HG03108 (cell line): ENCODE measurements around the gene ATG4B.

Experiments
- ATAC-seq: cut with Tn5 transposase; IDR thresholded peaks from one replicate; pipeline ENCODE4 v1.9.1; 2021; ENCODE audit warnings: moderate library complexity; ENCODE audit not compliant: unreplicated experiment

Gene ATG4B

DNA sequence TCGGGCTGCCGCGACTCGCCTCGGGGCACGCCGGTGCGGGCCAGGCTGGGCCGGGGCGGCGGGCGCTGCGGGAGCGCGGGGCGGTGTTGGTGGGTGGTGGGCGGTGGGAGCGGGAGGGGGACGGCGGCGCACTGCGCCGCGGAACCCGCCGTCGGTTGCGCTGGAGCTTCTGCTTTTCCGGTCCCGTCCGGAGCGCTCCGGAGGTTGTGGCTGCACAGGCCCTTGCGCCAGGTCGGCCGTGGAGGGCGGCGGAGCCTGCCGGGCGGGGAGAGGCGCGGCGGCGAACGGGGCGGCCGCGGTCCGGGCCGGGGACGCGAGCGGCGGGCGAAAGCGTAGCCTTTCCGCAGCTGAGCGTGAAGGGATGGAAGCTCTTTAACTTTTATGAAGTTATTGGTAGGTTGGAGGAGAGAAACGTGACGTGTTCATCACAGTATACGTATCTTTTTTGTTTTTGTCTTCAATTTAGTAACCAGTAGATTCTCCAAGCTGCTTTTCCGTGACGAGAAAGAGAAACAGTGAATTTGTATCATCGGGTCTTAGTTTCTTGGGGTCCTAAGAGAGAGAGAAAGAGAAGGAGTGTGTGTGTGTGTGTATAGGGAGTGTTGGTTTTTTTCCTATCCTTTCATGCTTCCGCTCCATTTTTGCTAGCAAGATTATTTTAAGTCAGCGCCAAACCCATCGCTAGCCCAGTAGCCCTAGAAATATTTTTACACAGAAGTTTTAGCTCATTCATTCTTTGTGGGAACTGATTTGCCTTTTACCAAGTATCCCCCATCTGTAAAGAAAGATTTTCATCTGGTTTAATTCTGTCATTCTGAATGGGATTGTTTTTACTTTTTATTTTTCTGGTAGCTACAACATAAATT, 535 bp downstream of the ATG4B start:
- peak; percentile 4 for ATAC-seq

DNA sequence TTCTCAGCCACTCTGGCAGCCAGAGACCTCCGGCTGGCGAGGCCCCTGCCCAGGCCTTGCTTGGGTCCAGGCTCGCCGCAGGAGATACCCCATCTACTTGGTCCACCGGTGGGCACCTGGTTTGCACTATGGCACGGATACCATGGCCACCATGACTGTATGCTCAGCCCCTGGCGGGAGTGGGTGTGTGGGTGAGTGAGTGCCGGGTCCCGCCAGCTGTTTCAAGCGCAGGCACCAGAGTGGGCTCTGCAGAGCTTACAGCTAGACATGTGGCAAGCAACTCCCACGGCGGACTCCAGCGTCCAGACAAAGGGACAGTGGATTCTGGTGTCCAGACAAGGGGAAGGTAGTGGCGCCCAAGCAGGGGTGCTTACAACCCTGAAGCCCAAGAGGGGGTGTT, 1.4 kb downstream of the ATG4B start:
- ATAC-seq = no peak

DNA sequence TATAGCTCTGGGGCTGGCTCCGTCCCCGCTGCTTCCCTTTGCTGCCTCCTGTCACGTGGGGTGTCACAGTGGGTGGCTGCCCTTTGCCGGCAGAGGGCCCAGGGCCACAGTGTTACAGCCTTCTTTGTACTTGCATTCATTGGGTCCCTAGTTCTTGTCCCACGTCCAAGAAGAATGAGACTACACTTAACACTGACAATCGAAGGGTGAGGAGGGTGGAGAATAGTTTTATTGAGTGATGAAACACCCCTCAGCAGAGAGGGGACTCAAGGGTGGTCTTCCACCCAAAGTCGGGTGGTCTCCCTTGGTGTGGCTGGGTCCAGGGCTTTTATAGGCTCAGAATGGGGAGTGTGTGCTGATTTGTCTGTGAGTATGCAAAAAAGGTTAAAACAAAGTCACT, 1.9 kb downstream of the ATG4B start:
- no peak for ATAC-seq

DNA sequence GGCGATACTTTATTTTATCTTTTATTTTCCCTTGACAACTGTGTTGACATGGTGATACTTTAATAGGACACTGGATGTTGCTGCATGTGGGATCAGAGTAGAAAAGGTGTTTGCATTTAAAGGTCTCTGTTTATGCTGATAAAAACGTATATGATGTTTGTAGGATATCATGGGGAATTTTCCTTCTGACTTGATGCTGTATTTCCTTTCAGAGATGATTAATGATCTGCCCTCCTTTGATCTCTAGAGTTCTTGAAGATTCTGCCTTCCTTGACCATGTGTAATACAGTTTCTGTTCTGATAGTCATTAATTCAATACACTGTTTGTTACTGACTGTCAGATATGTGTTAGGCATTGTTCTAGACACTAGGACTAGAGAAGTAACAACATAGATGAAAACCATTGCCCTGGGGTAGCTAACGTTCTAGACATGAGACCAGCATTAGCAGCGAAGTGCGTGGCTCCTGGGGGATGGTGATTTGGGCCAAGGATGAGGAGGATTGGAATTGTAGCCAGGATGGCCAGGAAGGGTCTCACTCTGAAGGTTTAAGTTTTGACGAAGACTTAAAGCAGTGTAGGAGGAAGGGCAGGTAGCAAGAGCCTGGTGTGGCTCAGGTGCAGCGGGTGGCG, 2.8 kb downstream of the ATG4B start:
- no peak for ATAC-seq

DNA sequence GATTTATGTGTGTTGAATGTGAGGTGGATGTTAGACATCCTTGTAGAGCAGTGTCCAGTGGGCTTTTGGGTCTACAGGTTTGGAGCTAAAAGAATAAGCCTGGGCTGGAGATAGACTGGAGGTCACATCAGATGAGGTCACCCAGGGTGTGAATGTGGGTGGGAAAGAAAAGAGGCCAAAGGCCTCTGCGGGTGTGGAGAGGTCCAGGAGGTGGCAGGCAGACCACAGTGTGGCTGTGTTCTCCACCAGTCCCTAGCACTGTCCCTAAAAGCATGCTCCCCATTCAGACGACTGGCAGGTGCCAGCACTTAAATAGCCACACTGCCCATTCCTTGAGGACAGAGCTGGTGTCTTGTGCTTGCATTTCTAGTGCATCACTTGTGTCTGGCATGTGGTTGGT, 4.1 kb downstream of the ATG4B start:
- ATAC-seq = no peak

DNA sequence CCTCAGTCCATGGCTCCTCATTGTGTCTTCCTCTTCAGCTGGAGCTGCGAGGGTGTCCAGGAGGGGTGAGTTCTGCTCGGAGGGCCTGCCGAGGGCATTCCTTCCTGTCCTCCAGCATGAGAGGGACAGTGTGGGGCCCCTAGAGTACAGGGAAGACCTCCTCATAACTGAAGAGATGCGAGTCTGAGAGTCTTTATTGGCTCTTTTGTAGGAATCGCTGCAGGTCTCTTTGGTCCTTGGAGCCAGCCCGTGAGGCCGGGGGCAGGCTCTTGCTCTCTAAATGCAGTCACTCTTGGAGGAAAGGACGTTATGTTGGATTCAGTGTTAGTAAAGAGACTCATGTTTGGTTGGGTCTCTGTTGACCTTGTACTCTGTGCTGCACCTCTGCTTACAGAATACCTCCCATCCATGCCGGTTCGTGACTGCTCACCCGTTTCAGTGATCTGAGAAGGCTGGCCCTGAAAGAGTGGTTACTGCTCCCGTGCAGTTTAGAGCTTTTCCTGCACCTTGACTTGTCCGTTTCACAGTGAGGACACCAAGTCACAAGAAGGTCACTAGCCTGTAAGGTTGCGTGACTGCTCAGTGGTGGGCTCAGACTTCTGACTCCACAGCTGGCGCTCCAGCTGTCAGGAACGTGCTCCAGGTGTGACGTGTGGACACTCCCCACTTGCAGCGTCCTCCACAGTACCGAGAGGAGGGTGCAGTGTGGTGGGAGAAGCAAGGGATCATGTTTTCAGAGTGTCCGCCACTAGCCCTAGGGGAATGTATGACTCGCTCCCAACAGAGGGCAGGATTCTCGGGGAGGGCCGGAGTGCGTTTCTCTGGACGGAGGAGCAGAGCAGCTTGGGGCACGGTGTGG, 7.8 kb downstream of the ATG4B start:
- ATAC-seq = no peak

DNA sequence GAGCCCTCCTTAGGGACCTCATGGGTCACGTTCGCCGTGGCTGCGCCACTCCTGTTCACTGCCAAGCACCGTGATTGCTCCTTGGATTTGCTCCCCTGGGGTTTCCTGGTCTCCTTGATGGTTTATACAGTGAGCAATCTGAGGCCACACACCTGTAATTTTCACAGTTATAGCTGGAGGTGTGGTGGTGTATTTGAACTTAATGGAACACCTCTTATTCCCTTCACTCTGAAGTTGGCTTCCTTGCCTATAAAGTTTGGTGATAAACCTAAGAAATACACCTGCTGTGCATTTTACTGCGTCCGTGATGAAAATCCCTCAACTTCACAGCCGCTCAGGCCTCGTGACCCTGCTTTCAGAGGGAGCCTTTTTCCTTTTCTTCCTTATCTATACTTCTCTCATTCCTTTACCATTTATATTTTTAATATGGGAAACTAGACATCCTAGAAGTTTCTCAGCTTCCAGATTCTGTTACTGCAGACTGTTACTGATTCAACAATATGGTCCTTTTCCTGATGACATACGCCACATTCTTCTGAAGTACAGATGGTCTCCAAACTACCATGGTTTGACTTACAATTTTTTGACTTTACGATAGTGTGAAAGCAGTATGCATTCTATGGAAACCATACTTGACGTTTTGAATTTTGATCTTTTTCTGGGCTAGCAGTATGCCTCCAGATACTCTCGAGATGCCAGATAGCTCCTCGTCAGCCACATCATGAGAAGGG, 8.6 kb downstream of the ATG4B start:
- no peak for ATAC-seq

DNA sequence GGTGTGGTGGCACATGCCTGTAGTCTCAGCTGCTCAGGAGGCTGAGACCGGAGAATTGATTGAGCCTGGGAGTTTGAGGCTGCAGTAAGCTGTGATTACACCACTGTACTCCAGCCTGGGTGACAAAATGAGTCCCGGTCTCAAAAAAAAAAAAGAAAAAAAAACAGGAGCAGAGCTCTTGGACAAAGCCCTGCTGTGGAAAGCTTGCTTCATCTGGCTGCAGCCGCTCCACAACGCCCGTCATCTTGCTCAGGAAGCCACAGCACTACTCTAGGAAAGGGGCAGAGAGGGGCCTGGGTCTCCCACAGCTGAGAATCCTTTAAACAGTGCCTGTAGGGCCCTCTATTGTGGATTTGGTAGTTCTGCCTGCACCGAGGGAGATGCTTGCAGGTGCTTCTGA, 11.0 kb downstream of the ATG4B start:
- no peak for ATAC-seq

DNA sequence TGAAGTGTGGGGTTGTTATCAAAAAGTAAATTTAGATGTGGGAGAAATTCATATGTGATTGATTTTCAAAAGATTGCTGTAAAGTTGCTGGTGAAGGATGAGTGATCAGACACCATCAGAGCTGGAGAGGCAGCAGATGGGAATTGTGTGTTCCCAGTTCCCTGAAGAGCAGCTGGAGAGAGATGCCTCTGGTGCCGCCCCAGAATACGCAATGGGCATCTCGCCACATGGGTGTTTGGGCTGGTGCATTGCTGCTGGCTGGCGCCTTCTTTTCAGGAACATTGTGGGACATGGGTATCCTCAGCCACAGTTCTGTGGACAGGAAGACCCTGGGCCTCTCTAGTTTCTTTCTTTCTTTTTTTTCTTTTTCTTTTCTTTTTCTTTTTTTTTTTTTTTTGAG, 11.9 kb downstream of the ATG4B start:
- ATAC-seq = no peak

DNA sequence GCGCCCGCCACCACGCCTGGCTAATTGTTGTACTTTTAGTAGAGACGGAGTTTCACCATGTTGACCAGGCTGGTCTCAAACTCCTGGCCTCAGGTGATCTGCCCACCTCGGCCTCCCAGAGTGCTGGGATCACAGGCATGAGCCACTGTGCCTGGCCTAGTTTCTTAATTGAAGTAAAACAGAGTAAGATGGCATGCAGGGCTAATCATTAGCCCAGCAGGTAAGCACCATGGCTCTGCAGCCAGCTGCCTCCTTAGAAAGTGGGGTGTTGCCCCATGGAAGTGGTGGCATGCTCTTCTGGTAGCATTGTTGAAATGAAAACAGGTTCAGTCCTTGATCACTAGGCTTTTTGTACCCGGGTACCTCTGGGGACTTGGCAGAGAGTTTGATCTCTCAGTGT, 12.4 kb downstream of the ATG4B start:
- ATAC-seq = no peak

DNA sequence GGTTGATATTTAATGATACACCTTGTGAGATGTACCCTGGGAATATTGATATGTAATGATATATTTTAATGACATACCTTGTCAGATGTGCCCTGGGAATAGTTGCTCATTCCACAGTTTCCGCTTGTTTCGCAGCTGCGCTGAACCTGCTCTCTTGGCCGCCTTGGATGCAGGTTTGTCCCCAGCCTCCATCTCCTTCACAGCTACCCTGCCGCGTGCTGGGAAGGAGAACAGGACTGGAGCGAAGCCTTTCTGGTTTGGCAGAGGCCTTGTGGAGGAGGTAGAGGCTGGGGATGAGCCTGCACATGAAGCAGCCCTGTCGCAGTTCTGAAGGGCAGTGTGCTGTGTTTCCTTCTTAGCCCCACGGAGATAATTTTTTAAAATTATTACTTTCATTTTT, 14.6 kb downstream of the ATG4B start:
- ATAC-seq = no peak

DNA sequence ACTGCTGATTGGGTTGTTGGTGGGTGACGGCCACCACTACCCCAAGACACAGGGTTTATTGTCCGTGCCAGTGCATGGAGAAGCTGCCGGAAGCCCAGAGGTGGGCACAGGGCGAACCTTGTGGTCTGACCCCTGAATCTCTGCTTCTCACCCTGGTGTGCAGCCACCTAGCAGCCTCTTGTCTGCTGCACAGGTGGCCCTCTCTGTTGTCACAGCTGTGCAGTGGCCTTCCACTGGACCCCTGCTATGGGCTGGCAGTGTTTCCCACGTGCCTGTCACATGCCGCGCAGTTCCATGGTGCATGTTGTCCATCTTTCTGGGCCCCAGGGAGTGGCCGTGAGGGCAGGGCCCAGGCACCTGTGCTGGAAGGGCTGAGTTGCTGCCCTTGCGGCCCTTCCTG, 15.2 kb downstream of the ATG4B start:
- ATAC-seq = no peak

DNA sequence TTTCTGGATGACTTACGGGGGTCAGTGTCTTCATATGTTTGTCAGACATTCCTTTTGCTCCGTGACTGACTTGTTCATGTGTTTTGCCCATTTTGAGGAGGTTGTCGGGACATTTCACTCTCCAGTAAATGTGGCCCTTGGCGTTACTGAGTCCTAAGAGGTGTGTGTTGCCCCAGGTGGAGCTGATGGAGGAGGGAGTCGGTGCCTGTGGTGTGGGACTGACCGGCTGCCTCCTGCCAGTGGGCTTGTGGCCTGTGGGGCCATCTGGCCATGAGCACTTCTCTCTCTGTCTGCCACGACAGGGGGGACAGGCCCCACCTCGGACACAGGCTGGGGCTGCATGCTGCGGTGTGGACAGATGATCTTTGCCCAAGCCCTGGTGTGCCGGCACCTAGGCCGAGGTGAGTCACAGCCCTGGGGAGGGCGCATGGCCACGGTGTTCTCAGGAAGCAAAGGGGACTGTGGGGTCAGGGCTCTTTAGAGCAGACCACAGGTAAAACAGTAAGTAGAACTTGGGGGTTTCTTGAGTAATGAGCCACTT, 15.8 kb downstream of the ATG4B start:
- ATAC-seq = no peak

DNA sequence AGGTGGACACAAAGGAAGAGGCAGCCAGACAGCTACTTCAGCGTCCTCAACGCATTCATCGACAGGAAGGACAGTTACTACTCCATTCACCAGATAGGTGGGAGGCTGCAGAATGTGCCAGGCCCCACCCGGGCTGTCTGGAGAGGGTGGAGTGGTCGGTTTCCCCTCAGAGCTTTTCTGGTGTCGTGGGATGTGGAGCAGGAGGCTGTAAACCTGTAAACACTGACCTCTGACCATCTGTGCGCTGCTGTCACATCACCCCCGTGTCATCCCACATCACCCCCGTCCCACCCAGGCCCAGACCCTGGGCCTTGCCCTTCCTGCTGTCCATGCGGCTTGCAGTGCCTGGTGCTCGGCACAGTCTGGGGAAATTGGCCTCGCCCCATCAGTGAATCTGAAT, 17.1 kb downstream of the ATG4B start:
- ATAC-seq = no peak

DNA sequence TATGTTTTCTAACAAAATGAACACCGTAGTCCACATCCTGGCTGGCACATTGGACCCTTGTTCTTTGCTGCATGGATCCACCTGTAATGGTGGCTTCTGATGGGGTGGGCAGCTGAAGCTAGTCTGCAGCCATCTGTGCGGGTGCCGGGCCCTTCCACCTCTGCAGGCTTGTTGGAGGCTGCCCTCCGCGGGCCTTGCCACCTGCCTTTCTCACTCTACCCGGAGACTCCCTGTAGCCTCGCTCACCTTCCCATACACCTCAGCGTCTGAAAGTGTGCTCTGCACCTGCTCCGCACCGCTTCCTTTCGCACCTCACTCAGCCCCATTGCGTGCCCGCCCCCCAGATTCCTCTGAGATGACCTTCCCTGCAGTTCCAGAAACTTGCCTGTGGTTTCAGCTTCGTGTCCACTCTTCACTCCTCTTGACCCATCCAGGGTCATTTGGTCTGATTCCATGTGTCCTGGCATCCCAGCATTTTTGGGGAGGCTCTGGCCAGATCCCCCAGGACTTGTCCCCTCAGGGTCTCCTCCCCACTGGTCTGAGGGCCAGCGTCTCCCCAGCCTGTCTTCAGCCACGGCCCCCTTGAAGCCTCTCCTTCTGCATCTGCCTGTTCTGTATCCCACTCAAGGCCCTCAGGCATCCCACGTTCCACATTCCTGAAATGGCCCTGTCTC, 18.2 kb downstream of the ATG4B start:
- no peak for ATAC-seq

DNA sequence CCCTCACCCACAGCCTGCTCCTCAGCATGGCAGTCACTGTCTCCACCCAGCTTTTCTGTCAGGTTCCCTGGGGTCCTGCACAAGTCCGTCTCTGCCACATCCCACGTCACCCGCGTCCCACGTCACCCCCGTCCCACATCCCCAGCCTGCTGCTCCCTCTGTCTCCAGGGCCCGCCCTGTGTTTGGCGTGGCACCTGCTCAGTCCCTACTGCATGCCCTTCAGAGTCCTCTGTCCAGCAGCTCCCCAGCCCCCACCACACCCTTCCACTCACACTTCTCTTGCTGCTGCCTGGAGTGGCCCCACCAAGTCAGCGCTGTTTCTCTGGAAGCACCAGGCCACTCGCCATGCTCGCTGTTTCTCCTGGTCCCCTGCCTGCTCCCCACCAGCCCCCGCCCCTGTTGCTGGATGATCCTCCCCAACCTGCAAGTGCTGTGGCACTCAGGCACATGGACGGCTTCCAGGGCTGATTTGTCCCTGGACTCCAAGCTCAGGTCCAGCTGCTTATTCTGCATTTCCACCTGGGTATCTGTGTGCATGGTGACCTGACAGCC, 18.8 kb downstream of the ATG4B start:
- ATAC-seq = no peak

DNA sequence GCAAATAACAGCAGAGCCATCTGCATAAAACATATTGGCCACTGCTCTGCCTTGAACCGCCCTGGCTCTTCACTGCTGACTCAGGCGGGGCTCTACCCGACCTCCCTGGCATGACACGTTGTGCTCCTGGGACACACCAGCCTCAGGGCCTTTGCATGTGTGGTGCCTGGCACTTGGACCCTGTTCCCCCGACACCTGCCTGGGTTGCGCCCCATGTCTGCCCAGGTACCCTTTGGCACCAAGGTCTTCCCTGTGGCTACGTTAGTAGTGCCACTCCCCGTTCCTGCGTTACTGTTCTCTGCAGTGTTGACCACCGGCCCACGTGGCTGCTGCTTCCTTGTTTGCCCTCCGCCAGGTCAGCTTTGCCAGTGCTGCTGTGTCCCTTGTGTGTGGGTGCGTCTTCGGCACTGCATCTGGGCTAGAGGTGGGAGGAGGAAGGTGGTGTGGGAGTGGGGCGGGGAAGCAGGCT, 20.3 kb downstream of the ATG4B start:
- ATAC-seq = no peak

DNA sequence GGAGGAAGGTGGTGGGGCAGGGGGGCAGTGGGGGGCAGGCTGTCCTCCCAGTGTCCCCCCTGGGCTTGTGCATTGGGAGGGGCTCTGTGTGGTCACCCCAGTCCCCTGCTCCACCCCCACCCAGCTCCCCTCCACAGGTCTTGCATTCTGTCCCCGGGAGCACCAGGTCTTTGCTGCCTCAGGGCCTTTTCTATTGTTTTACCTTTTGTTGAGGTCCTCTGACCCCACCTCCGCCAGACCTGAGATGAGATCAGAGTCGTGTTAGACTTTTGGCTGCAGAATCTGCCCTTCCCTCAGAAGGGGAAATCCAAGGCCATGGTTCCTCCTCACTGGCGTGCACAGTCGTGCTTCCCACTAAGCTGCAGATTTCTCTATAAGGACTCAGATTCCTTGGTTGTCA, 20.8 kb downstream of the ATG4B start:
- ATAC-seq = no peak

DNA sequence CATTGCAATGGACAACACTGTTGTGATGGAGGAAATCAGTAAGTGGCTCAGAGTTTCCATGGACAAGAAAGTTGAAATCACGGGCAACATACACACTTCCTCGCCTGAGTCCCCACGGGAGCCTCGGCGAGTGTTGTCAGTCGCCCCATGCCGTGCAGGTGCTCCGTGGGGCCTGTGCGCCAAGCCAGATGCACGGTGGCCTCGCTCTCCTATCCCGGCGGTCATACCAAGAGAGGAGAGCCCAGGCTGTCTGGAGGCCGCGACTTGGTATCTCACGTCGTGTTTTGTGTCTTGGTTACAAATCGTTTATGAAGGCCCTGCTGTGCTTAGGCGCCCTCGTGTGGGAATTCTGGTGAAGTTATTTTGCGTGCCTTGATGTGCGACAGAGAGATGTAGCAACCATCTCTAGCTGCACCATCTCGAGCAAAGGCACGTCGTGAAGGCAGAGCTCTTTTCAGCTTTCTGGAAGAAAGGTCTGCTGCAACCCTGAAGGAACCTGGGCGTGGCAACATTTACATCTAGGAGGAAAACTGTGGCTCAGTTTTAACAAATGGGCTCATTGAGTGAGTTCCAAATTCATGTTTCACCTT, 21.8 kb downstream of the ATG4B start:
- ATAC-seq = no peak
